ENCODE data around the gene PSRC1.
"Not testable (repeated sequence)": the region's sequence is repeated elsewhere in the genome, so short reads cannot be mapped to it uniquely, and the experiment has no call there.

PSRC1 gene

GRCh38 chr1:109306832-109307273 is 23.9 kb upstream of the PSRC1 start, which contains the start of gene MYBPHL:
Gene MYBPHL, minus strand, starts transcription at chr1:109307011. Its CDS starts 20 bp downstream, at chr1:109306991.
- H4K20me1 ChIP-seq (ENCODE audit: insufficient read depth, low read length, poor library complexity, severe bottlenecking): no peaks in the 10 kb centered on the region
- no peaks in the 10 kb centered on the region for H3K9me2 ChIP-seq (replicated peaks; ENCODE audit: low read depth, low read length)
- H3K36me3 ChIP-seq (ENCODE audit: insufficient read depth, low read length): no peaks in the 10 kb centered on the region
- H3K27me3 ChIP-seq (ENCODE audit: insufficient read depth, low read length, poor library complexity, severe bottlenecking): no peaks in the 10 kb centered on the region
- no peaks in the 10 kb centered on the region for H3K79me2 ChIP-seq (ENCODE audit: insufficient read depth, low read length)
- no peak within 1 kb of the TSS for H3K9ac ChIP-seq (ENCODE audit: low read depth, low read length, poor library complexity, severe bottlenecking)
- H3F3A ChIP-seq (ENCODE audit: low read depth): no peaks in the 10 kb centered on the region
- H3K4me2 ChIP-seq (ENCODE audit: low read depth, low read length, poor library complexity, severe bottlenecking): no peak within 1 kb of the TSS
- TF ChIP-seq CTCF (conservative IDR thresholded peaks at IDR 0.05; ENCODE audit: low read length): no peak
- no peak for TF ChIP-seq EZH2phosphoT487 (IDR thresholded peaks at IDR 0.05; ENCODE audit: borderline replicate concordance)
- H3K4me1 ChIP-seq (ENCODE audit: insufficient read depth, low read length, poor library complexity, severe bottlenecking): no peaks in the 10 kb centered on the region
- no peaks in the 10 kb centered on the region for H3K9me3 ChIP-seq (ENCODE audit: insufficient read depth, low read depth, low read length)
- no peak within 1 kb of the TSS for H3K4me3 ChIP-seq (ENCODE audit: low read length, poor library complexity, severe bottlenecking)
- no peak within 1 kb of the TSS for H2AFZ ChIP-seq (ENCODE audit: low read length)

GRCh38 chr1:109305991-109306390 is 23.0 kb upstream of the PSRC1 start:
- not testable (repeated sequence) for H3K9me2 ChIP-seq (replicated peaks; ENCODE audit: low read depth, low read length); H4K20me1 ChIP-seq (ENCODE audit: insufficient read depth, low read length, poor library complexity, severe bottlenecking); H3K4me3 ChIP-seq (ENCODE audit: low read length, poor library complexity, severe bottlenecking); H3K79me2 ChIP-seq (ENCODE audit: insufficient read depth, low read length); H3F3A ChIP-seq (ENCODE audit: low read depth); H3K4me1 ChIP-seq (ENCODE audit: insufficient read depth, low read length, poor library complexity, severe bottlenecking); H3K27me3 ChIP-seq (ENCODE audit: insufficient read depth, low read length, poor library complexity, severe bottlenecking); H3K36me3 ChIP-seq (ENCODE audit: insufficient read depth, low read length); H2AFZ ChIP-seq (ENCODE audit: low read length); H3K9me3 ChIP-seq (ENCODE audit: insufficient read depth, low read depth, low read length); H3K9ac ChIP-seq (ENCODE audit: low read depth, low read length, poor library complexity, severe bottlenecking); H3K4me2 ChIP-seq (ENCODE audit: low read depth, low read length, poor library complexity, severe bottlenecking)

- Histone ChIP-seq H3K9ac (ENCODE audit: low read depth, low read length, poor library complexity, severe bottlenecking) (no peak overlapping the region), H3K36me3 (ENCODE audit: insufficient read depth, low read length) (no peaks in the 10 kb centered on the region), H3K27me3 (ENCODE audit: insufficient read depth, low read length, poor library complexity, severe bottlenecking) (no peaks in the 10 kb centered on the region), H3K4me1 (ENCODE audit: insufficient read depth, low read length, poor library complexity, severe bottlenecking) (no peaks in the 10 kb centered on the region), H4K20me1 (ENCODE audit: insufficient read depth, low read length, poor library complexity, severe bottlenecking) (no peaks in the 10 kb centered on the region), H2AFZ (ENCODE audit: low read length) (no peak overlapping the region), H3F3A (ENCODE audit: low read depth) (no peaks in the 10 kb centered on the region), H3K9me3 (ENCODE audit: insufficient read depth, low read depth, low read length) (no peaks in the 10 kb centered on the region), H3K79me2 (ENCODE audit: insufficient read depth, low read length) (no peaks in the 10 kb centered on the region), H3K4me3 (ENCODE audit: low read length, poor library complexity, severe bottlenecking) (no peak overlapping the region), H3K9me2 (replicated peaks; ENCODE audit: low read depth, low read length) (no peaks in the 10 kb centered on the region), H3K4me2 (ENCODE audit: low read depth, low read length, poor library complexity, severe bottlenecking) (no peak overlapping the region)
- TF ChIP-seq CTCF (conservative IDR thresholded peaks at IDR 0.05; ENCODE audit: low read length) (no peak), EZH2phosphoT487 (IDR thresholded peaks at IDR 0.05; ENCODE audit: borderline replicate concordance) (no peak)
Measured at GRCh38 chr1:109304226-109304920, 21.4 kb upstream of the PSRC1 start.

GRCh38 chr1:109301874-109302273 is 18.9 kb upstream of the PSRC1 start:
- Histone ChIP-seq H3K9ac (ENCODE audit: low read depth, low read length, poor library complexity, severe bottlenecking) (no peak overlapping the region), H3K79me2 (ENCODE audit: insufficient read depth, low read length) (no peaks in the 10 kb centered on the region), H3K4me2 (ENCODE audit: low read depth, low read length, poor library complexity, severe bottlenecking) (no peak overlapping the region), H4K20me1 (ENCODE audit: insufficient read depth, low read length, poor library complexity, severe bottlenecking) (no peaks in the 10 kb centered on the region), H3K4me3 (ENCODE audit: low read length, poor library complexity, severe bottlenecking) (no peak overlapping the region), H3F3A (ENCODE audit: low read depth) (no peaks in the 10 kb centered on the region), H3K4me1 (ENCODE audit: insufficient read depth, low read length, poor library complexity, severe bottlenecking) (no peaks in the 10 kb centered on the region), H3K36me3 (ENCODE audit: insufficient read depth, low read length) (no peaks in the 10 kb centered on the region), H3K9me3 (ENCODE audit: insufficient read depth, low read depth, low read length) (no peaks in the 10 kb centered on the region), H3K9me2 (replicated peaks; ENCODE audit: low read depth, low read length) (no peaks in the 10 kb centered on the region), H3K27me3 (ENCODE audit: insufficient read depth, low read length, poor library complexity, severe bottlenecking) (no peaks in the 10 kb centered on the region), H2AFZ (ENCODE audit: low read length) (no peak overlapping the region)
- TF ChIP-seq CTCF (conservative IDR thresholded peaks at IDR 0.05; ENCODE audit: low read length) (no peak), EZH2phosphoT487 (IDR thresholded peaks at IDR 0.05; ENCODE audit: borderline replicate concordance) (no peak)
